Astrocyte (in vitro differentiated cells and primary cell): Measurements from ENCODE around the gene NRBP1. TPM values are rescaled to one million over a fixed set of nuclear protein-coding genes. Genes with fewer than 3 reads are reported as not detected.

Experiments used
- DNase-seq: peaks from one replicate; pipeline ENCODE4 v3.0.0-alpha.2; 2010; ENCODE audit warnings: low read depth
- FAIRE-seq: peaks from 2 replicates; lab custom pipeline; 2011; peaks lifted over from hg19 to GRCh38; lab: Jason Lieb, UNC
- H2AFZ ChIP-seq: 2 replicates; pipeline ENCODE4 v1.6.0; 2012; ENCODE audit warnings: low read depth, low read length, inconsistent platforms
- H3K27ac ChIP-seq: 2 replicates; pipeline ENCODE4 v1.5.1; 2011; ENCODE audit warnings: low read depth, low read length, inconsistent platforms
- H3K27me3 ChIP-seq: 2 replicates; pipeline ENCODE4 v1.6.0; 2011; ENCODE audit warnings: low read length, inconsistent platforms; ENCODE audit not compliant: insufficient read depth
- H3K36me3 ChIP-seq: 2 replicates; pipeline ENCODE4 v1.5.1; 2011; ENCODE audit warnings: low read length, inconsistent platforms; ENCODE audit not compliant: insufficient read depth
- H3K4me1 ChIP-seq: 2 replicates; pipeline ENCODE4 v1.5.1; 2011; ENCODE audit warnings: low read length, inconsistent platforms; ENCODE audit not compliant: insufficient read depth
- H3K4me2 ChIP-seq: 2 replicates; pipeline ENCODE4 v1.6.0; 2012; ENCODE audit warnings: low read length, inconsistent platforms
- H3K4me3 ChIP-seq: 2 replicates; pipeline ENCODE4 v1.5.1; 2011; ENCODE audit warnings: low read depth, mild to moderate bottlenecking, low read length, inconsistent platforms; ENCODE audit not compliant: insufficient read depth
- H3K79me2 ChIP-seq: 2 replicates; pipeline ENCODE4 v1.6.0; 2012; ENCODE audit warnings: mild to moderate bottlenecking, low read length, inconsistent platforms; ENCODE audit not compliant: insufficient read depth
- H3K9ac ChIP-seq: 2 replicates; pipeline ENCODE4 v1.6.0; 2012; ENCODE audit warnings: mild to moderate bottlenecking, low read length, inconsistent platforms
- H3K9me3 ChIP-seq: 2 replicates; pipeline ENCODE4 v1.5.1; 2012; ENCODE audit warnings: low read depth, mild to moderate bottlenecking, low read length, inconsistent platforms; ENCODE audit not compliant: insufficient read depth
- H4K20me1 ChIP-seq: 2 replicates; pipeline ENCODE4 v1.6.0; 2012; ENCODE audit warnings: low read length, inconsistent platforms; ENCODE audit not compliant: insufficient read depth
- H3K27ac Mint-ChIP-seq: one replicate; pipeline ENCODE4 v1.8.0; 2021; ENCODE audit warnings: mild to moderate bottlenecking, mixed read lengths; ENCODE audit not compliant: unreplicated experiment
- H3K27me3 Mint-ChIP-seq: one replicate; pipeline ENCODE4 v1.8.0; 2021; ENCODE audit warnings: low read depth, mixed read lengths; ENCODE audit not compliant: unreplicated experiment
- H3K36me3 Mint-ChIP-seq: one replicate; pipeline ENCODE4 v1.8.0; 2021; ENCODE audit warnings: low read depth, mixed read lengths; ENCODE audit not compliant: unreplicated experiment
- H3K4me1 Mint-ChIP-seq: one replicate; pipeline ENCODE4 v1.8.0; 2021; ENCODE audit warnings: low read depth, mixed read lengths; ENCODE audit not compliant: unreplicated experiment
- H3K4me3 Mint-ChIP-seq: one replicate; pipeline ENCODE4 v1.8.0; 2021; ENCODE audit warnings: mild to moderate bottlenecking, moderate library complexity, mixed read lengths; ENCODE audit not compliant: unreplicated experiment
- H3K9me3 Mint-ChIP-seq: one replicate; pipeline ENCODE4 v1.8.0; 2021; ENCODE audit warnings: mild to moderate bottlenecking, mixed read lengths; ENCODE audit not compliant: unreplicated experiment
- EZH2 ChIP-seq: IDR thresholded peaks from 2 replicates; pipeline ENCODE4 v1.6.1; 2012; ENCODE audit warnings: mild to moderate bottlenecking, low read length, inconsistent platforms; ENCODE audit not compliant: insufficient read depth
- total RNA-seq: library from RNA; stranded (reverse); gene quantifications from 2 replicates; pipeline ENCODE4 v1.2.1, GENCODE V29; 2021
- TF ChIP-seq, protein P1 (sequence below): IDR thresholded peaks from 2 replicates; pipeline ENCODE4 v1.5.1; 2011; ENCODE audit warnings: low read depth, mild to moderate bottlenecking, inconsistent platforms, low read length, moderate library complexity; ENCODE audit not compliant: insufficient read depth

The NRBP1 gene
- total RNA-seq, 1 donor from 2014 or later, result 127 TPM

GRCh38 chr2:27379383-27379835 is 49.0 kb upstream of the NRBP1 start:
- Mint-ChIP-seq H3K27me3 (no peaks in the 10 kb centered on the region), H3K9me3 (no peaks in the 10 kb centered on the region), H3K4me1 (peaks cover 7% of the 10 kb centered on the region), H3K4me3 (peak overlapping the region; percentile 91), H3K36me3 (peaks cover 14% of the 10 kb centered on the region), H3K27ac (peak overlapping the region; percentile 92)
- peak overlapping the region; percentile 97 for H3K9ac ChIP-seq
- peaks cover 26% of the 10 kb centered on the region for H4K20me1 ChIP-seq
- peak overlapping the region; percentile 83 for H3K4me3 ChIP-seq
- H3K4me1 ChIP-seq, result peaks cover 12% of the 10 kb centered on the region
- H3K79me2 ChIP-seq, result peaks cover 58% of the 10 kb centered on the region
- H3K27me3 ChIP-seq, result no peaks in the 10 kb centered on the region
- H2AFZ ChIP-seq, result no peak overlapping the region
- DNase-seq, result no peak
- peaks cover 45% of the 10 kb centered on the region for H3K36me3 ChIP-seq
- H3K27ac ChIP-seq, result peak overlapping the region; percentile 91
- H3K9me3 ChIP-seq, result no peaks in the 10 kb centered on the region
- H3K4me2 ChIP-seq, result peak overlapping the region; percentile 99
- no peak for FAIRE-seq
- no peak for TF ChIP-seq EZH2
- TF ChIP-seq, protein P1, sequence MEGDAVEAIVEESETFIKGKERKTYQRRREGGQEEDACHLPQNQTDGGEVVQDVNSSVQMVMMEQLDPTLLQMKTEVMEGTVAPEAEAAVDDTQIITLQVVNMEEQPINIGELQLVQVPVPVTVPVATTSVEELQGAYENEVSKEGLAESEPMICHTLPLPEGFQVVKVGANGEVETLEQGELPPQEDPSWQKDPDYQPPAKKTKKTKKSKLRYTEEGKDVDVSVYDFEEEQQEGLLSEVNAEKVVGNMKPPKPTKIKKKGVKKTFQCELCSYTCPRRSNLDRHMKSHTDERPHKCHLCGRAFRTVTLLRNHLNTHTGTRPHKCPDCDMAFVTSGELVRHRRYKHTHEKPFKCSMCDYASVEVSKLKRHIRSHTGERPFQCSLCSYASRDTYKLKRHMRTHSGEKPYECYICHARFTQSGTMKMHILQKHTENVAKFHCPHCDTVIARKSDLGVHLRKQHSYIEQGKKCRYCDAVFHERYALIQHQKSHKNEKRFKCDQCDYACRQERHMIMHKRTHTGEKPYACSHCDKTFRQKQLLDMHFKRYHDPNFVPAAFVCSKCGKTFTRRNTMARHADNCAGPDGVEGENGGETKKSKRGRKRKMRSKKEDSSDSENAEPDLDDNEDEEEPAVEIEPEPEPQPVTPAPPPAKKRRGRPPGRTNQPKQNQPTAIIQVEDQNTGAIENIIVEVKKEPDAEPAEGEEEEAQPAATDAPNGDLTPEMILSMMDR, result no peak

GRCh38 chr2:27379836-27380625 is 48.4 kb upstream of the NRBP1 start:
- Mint-ChIP-seq H3K27ac (peak overlapping the region; percentile 92), H3K4me3 (peak overlapping the region; percentile 91), H3K4me1 (peaks cover 7% of the 10 kb centered on the region), H3K36me3 (peaks cover 12% of the 10 kb centered on the region), H3K27me3 (no peaks in the 10 kb centered on the region), H3K9me3 (no peaks in the 10 kb centered on the region)
- FAIRE-seq (peak; percentile 23), DNase-seq (peak; percentile 40)
- H2AFZ ChIP-seq, result no peak overlapping the region
- peaks cover 12% of the 10 kb centered on the region for H3K4me1 ChIP-seq
- H3K9ac ChIP-seq, result peak overlapping the region; percentile 97
- H3K79me2 ChIP-seq, result peaks cover 51% of the 10 kb centered on the region
- peaks cover 45% of the 10 kb centered on the region for H3K36me3 ChIP-seq
- H3K27me3 ChIP-seq, result no peaks in the 10 kb centered on the region
- TF ChIP-seq EZH2, result no peak
- TF ChIP-seq, protein P1, result no peak
- H3K4me2 ChIP-seq, result peak overlapping the region; percentile 99
- peak overlapping the region; percentile 83 for H3K4me3 ChIP-seq
- no peaks in the 10 kb centered on the region for H3K9me3 ChIP-seq
- H4K20me1 ChIP-seq, result peaks cover 21% of the 10 kb centered on the region
- H3K27ac ChIP-seq, result peak overlapping the region; percentile 91
